ENCODE data around the gene LAMB1.

GRCh38 chr7:107874605-107875446 is 128.1 kb downstream of the LAMB1 start:
- no peak for TF ChIP-seq HMGA2 (CRISPR knock-in tag; IDR thresholded peaks at IDR 0.05)
- peak; percentile 55 for TF ChIP-seq CTCF (IDR thresholded peaks at IDR 0.05)
- TF ChIP-seq IRF2 (CRISPR knock-in tag; IDR thresholded peaks at IDR 0.05; ENCODE audit: borderline replicate concordance, low read depth): no peak
- TF ChIP-seq PREB (CRISPR knock-in tag; IDR thresholded peaks at IDR 0.05; ENCODE audit: borderline replicate concordance): no peak
- TF ChIP-seq NFYB (CRISPR knock-in tag; conservative IDR thresholded peaks at IDR 0.05; ENCODE audit: low read depth): no peak
- no peak for TF ChIP-seq ZNF396 (CRISPR knock-in tag; IDR thresholded peaks at IDR 0.05; ENCODE audit: borderline replicate concordance)
- TF ChIP-seq MAX (CRISPR knock-in tag; IDR thresholded peaks at IDR 0.05): no peak
